Measurements from ENCODE around the gene TAS2R46.

Gene TAS2R46

DNA sequence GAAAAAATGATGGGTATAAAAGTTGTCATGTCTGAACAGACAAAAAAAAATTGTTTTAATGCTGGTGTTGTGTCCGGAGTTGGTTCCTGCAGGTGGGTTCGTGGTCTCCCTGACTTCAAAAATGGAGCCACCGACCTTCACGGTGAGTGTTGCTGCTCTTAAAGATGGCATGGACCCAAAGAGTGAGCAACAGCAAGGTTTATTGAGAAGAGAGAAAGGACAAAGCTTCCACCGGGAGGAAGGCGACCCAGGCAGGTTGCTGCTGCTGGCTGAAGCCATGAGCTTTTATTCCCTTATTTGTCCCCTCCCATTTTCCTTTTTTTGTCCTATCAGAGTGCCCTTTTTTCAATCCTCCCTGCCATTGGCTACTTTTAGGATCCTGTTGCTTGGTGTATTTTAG, 30.8 kb downstream of the TAS2R46 start, which contains the start of gene TAS2R31:
TSS of gene TAS2R31 (minus strand) at position 101 of the 400 bp plus-strand sequence. CDS start at position 29, 72 bp downstream.
- DNase-seq: no peak

DNA sequence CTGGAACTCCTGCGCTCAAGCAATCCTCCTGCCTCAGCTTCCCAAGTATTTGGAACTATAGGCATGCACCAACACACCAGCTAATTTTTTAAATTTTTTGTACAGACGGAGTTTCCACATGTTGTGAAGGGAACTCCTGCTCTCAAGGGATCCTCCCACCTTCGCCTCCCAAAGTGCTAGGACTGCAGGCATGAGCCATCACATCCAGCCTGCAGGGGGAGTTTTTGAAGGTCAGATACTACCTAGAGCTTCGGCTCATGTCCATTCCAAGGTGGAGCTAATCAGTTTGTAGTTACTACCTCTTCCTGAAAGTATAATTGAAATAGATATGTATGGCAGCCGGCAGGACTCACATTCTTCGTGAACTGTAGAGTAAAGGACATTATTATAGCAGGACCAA, 36.0 kb downstream of the TAS2R46 start:
- DNase-seq: no peak

DNA sequence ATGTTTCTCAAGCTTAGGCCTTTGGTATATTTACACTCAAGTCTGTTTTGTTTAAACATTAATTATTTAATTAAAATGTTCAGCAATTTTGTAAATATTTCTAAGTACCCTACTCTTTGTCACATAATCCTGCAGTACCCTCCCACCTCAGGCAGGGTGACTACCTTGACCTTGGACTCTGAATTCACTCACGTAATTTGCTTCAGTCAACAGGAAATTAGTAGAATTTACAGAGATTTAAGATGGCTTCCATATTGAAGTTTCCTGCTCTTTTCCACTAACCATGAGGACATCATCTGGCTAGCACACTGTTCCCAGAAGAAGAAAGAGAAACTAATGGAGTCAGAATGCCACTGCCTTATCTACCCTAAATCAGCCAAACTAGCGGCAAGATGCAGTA, 38.7 kb downstream of the TAS2R46 start:
- DNase-seq: no peak

DNA sequence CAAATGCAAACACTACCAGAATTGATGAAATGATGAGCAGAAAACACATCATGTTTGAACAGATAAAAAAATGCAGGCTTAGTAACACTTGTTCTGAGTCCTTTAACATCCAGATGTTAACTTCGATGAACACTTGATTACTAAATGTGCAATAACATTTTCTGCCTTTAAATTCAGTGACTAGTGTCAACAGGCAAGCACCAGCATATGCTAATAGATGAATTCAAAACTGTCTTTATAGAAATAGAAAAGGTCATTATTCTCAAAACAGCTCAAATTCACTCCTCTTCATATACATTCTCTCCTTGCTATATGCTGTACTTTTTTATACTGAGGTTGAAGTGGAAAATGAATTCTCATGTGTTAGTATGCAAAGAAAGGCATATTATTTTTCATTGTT, 39.6 kb downstream of the TAS2R46 start, which contains the start of gene TAS2R19:
TSS of gene TAS2R19 (minus strand) at position 101 of the 400 bp plus-strand sequence. CDS start at position 52, 49 bp downstream.
- no peak for DNase-seq

DNA sequence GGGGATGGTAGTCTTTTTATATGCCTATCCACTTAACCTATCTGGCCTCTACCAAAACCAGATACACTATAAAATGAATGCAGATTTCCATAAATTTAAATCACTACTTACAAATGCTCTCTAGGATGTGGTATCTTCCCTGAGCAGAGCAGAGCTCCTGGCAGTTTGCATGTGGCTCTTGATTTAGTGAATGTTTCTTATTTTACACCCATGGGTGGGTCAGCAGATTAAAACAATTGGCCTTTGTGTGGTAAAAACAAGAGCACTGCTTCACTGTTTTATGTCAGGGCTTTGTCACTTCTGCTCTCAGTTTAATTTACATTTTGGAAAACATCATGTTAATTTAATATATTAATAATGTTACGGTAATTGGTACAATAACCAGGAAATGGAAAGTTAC, 45.2 kb downstream of the TAS2R46 start:
- DNase-seq: no peak

DNA sequence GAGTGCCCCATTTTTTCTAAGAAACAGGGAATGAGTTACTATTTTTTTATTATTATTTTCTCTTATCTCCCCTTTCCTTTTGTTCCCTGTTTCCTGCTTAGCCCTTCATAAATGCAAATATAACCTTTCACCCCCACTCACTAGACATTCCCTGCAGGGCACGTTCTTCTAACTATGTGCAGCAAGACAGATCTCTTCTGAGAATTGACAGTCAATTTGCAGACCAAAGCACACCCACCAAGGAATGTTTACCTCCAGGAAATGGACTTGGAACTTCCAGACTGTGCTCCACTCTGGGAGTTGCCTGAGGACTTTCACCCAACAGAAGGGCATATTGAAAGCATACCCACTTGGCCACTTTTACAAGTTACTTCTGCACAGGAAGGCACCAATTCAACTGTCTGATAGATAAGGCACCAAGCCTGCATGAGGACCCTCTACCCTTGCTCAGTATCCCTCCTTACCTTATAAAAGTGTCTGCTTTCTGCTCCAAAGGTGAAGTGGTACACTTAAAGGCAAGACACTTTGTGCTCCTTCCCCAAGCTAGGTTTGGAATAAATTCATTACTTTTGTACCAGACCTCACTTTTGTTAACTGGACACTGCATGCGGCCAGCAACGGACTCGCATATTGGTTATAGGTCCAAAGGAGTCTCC, 46.2 kb downstream of the TAS2R46 start:
- DNase-seq: no peak

DNA sequence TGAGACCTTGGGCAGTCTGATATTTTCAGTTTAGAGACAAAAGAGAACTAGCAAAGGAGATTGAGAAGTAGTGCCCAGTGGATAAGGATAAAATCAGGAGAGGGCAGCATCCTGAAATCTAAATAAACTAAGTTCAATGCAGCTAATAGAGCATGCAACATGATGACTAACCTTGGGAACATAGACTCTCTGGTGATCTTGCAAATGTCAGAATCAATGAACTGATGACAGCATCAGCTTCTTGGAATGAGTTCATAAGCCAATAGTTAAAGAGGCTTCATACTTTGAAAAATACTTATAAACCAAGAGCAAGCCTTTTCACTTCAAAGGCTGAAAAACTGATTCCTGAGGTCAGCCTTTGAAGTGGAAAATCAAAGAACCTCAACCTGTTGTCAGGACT, 47.9 kb downstream of the TAS2R46 start:
- no peak for DNase-seq
